ENCODE measurements around the gene SP100.
"Not testable (repeated sequence)": the region's sequence is repeated elsewhere in the genome, so short reads cannot be mapped to it uniquely, and the experiment has no call there.

SP100 gene

DNA sequence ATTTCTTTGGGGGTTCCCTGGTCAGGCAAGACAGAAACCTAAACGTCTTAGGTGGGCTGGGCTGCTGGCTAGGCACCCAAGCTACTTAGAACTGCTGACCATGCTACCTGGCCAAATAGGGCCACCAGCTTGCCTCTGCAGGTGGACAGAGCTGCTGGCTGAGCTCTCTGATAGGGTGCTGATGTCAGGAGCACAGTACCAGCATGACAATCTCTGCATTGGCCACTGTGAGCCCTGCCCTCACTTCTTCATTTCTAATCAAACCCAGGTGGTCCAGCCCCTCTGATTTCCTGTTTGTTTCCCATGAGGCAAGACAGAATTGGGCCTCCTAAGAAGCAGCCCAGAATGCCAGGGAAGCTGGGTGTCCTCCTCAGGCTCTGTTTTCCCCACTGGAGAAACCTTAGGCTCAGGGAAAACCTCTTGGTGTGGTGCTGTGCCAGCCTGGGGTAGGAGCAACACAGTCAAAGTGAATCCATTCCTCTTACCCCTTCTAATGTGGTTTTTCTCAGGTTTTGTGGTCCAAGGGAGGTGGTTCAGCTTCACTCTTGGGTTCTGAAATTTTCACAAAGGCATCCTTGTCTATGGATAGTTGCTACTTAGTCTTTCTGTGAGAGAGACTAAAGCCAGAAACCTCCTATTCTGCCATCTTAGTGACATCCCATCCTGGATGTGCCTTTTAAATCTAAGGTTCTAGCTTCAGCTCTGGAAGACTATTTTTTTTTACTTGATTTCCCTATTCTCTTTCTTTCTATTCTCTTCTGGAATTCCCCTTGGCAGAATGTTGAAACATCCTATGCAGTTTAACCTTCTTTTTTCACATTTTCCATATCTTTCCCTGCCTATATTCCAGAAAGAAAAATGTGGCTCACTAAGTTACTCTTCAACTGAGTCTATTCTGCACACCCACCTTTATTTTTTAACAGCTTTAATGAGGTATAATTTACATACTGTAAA, 15.2 kb downstream of the SP100 start:
- peaks cover 31% of the 10 kb centered on the region for H3K9me3 Mint-ChIP-seq
- intact Hi-C loops (cut with micrococcal nuclease): no loop called here
- peak overlapping the region; percentile 57 for H3K27ac Mint-ChIP-seq
- no peaks in the 10 kb centered on the region for H3K27me3 Mint-ChIP-seq
- H3K36me3 Mint-ChIP-seq (ENCODE audit: low read depth): peaks cover 67% of the 10 kb centered on the region
- peaks cover 38% of the 10 kb centered on the region for H3K4me1 Mint-ChIP-seq (ENCODE audit: low read depth)
- no peak overlapping the region for H3K4me3 Mint-ChIP-seq

DNA sequence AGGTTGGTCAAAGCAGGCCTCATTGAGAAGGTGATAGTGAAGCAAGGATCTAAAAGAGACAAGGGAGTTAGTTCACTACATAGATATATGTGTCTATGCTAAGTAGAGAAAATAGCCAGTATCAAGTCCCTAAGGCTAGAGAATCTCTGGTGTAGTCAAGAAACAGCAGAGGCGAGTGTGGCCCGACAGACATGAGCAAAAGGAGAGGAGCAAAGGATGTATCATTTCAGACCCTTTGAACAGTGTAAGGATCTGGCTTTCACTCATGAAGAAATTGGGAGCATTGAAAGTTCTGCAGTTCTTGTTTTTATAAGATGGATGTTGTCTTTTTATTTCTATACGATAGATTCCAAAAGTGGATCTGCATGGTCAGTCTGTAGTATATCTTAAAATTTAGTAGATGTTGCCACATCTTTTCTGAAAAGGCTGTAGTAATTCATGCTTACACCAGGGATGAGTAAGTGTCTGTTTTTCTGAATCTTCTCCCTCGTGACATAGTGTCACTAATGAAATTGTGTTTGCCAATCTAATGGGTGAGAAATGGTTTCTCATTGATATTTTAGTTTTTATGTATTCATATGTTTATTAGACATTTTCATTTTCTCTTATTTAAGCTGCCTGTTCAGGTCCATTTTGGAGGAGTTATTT, 18.8 kb downstream of the SP100 start:
- Mint-ChIP-seq H3K4me3 (no peak overlapping the region), H3K36me3 (ENCODE audit: low read depth) (peaks cover 43% of the 10 kb centered on the region), H3K27me3 (no peaks in the 10 kb centered on the region), H3K4me1 (ENCODE audit: low read depth) (peaks cover 39% of the 10 kb centered on the region), H3K9me3 (peaks cover 14% of the 10 kb centered on the region), H3K27ac (peak overlapping the region; percentile 48)
- intact Hi-C loops (cut with micrococcal nuclease): no loop called here

DNA sequence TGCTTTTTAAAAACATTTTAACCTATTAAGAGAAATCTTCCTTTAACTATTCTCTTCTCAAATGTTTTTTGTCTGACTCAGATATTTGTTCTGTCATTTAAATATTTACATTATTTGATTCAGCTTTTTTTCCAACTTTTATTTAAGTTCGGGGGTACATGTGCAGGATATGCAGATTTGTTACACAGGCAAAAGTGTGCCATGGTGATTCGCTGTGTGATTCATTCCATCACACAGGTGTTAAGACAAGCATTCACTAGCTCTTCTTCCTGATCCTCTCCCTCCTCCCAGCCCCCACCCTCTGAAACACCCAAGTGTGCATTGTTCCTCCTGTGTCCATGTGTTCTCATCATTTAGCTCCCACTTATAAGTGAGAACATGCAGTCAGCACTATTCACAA, 19.4 kb downstream of the SP100 start:
- peaks cover 35% of the 10 kb centered on the region for H3K4me1 Mint-ChIP-seq (ENCODE audit: low read depth)
- no peak overlapping the region for H3K27ac Mint-ChIP-seq
- peaks cover 36% of the 10 kb centered on the region for H3K36me3 Mint-ChIP-seq (ENCODE audit: low read depth)
- intact Hi-C loops (cut with micrococcal nuclease): no loop called here
- no peaks in the 10 kb centered on the region for H3K27me3 Mint-ChIP-seq
- H3K4me3 Mint-ChIP-seq: no peak overlapping the region
- peaks cover 8% of the 10 kb centered on the region for H3K9me3 Mint-ChIP-seq

DNA sequence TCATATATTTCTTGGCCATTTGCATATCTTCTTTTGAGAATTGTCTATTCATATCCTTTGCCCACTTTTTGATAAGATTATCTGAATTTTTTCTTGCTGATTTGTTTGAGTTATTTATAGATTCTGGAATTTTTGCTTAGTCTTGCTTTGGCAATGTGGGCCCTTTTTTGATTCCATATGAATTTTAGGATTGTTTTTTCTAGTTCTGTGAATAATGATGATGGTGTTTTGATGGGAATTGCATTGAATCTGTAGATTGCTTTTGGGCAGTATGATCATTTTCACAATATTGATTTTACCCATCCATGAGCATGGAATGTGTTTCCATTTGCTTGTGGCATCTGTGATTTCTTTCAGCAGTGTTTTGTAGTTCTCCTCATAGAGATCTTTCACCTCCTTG, 23.1 kb downstream of the SP100 start:
- H3K4me1 Mint-ChIP-seq (ENCODE audit: low read depth): peaks cover 30% of the 10 kb centered on the region
- H3K9me3 Mint-ChIP-seq; H3K27me3 Mint-ChIP-seq; intact Hi-C loops (cut with micrococcal nuclease); H3K4me3 Mint-ChIP-seq; H3K27ac Mint-ChIP-seq: not testable (repeated sequence)
- H3K36me3 Mint-ChIP-seq (ENCODE audit: low read depth): peaks cover 46% of the 10 kb centered on the region

DNA sequence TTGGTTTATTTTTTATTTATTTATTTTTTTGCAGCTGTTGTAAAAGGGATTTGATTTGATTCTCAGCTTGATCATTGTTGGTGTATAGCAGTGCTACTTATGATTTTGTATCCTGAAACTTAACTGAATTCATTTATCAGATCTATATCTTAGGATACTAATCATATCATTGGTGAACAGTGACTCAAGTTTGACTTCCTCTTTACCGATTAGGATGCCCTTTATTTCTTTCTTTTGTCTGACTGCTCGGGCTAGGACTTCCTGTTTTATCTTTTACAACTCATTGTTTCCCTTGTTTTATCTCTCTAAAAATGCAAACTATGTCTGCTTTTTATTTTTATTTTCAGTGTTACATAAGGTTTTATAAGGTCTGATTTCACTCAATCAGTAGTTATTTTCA, 23.6 kb downstream of the SP100 start:
- Mint-ChIP-seq H3K4me1 (ENCODE audit: low read depth) (peaks cover 25% of the 10 kb centered on the region), H3K9me3 (peaks cover 8% of the 10 kb centered on the region), H3K4me3 (peak overlapping the region; percentile 17), H3K27me3 (no peaks in the 10 kb centered on the region), H3K27ac (peak overlapping the region; percentile 46), H3K36me3 (ENCODE audit: low read depth) (peaks cover 51% of the 10 kb centered on the region)
- intact Hi-C loops (cut with micrococcal nuclease): no loop called here

DNA sequence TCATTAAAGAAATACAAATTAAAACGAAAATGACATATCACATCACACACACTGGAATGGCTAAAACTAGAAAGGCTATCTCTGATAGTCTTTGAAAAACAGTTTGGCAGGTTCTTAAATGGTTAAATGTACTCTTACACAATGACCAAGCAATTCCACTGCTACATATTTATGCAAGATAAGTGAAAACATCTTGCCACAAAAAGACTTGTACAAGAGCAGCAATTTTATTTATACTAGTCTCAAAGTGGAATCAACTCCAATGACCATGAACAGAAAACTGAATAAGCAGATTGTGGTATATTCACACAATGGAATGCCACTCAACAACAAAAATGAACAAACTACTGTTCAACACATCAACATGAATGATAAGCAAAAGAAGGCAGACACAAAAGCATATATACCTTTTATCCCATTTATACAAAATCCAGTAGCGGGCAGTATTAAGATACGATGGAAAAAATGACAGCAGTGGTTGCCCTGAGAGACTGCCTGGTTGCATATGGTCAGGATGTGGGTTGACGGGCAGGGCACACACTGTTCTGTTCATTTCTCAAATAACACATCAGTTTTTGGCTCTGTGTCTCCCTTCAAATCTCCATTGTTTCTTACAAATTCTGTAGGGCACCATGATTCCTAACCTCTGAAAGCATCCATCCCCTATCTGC, 25.4 kb downstream of the SP100 start:
- peaks cover 61% of the 10 kb centered on the region for H3K36me3 Mint-ChIP-seq (ENCODE audit: low read depth)
- intact Hi-C loops (cut with micrococcal nuclease): no loop called here
- no peak overlapping the region for H3K4me3 Mint-ChIP-seq

DNA sequence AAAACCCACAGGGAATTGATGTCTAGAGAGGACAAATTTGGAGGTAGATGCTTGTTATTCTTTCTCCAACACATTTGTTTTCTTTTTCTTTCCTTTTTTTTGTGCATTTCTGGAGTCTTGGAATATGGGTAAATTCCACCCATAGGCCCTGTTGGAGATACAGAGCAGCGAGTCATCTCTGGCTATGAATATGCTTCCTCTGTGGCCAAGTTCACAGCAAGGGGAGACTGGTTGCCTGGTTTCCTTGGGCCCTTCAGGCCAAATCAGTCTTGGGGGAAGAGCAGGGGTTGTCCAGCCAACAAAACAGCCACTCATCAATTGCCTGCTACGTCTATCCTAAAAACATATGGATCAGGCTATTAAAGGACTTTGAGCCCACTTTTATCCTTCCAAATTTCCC, 27.5 kb downstream of the SP100 start:
- peaks cover 72% of the 10 kb centered on the region for H3K36me3 Mint-ChIP-seq (ENCODE audit: low read depth)
- H3K27ac Mint-ChIP-seq: no peak overlapping the region
- H3K4me1 Mint-ChIP-seq (ENCODE audit: low read depth): peaks cover 47% of the 10 kb centered on the region
- H3K27me3 Mint-ChIP-seq: no peaks in the 10 kb centered on the region
- H3K9me3 Mint-ChIP-seq: no peaks in the 10 kb centered on the region
- H3K4me3 Mint-ChIP-seq: no peak overlapping the region
- intact Hi-C loops (cut with micrococcal nuclease): no loop called here

More for the DNA sequence above, 25.4 kb downstream of the SP100 start:
- Mint-ChIP-seq H3K27ac (no peak overlapping the region), H3K27me3 (no peaks in the 10 kb centered on the region), H3K9me3 (peaks cover 4% of the 10 kb centered on the region), H3K4me1 (ENCODE audit: low read depth) (peaks cover 26% of the 10 kb centered on the region)

DNA sequence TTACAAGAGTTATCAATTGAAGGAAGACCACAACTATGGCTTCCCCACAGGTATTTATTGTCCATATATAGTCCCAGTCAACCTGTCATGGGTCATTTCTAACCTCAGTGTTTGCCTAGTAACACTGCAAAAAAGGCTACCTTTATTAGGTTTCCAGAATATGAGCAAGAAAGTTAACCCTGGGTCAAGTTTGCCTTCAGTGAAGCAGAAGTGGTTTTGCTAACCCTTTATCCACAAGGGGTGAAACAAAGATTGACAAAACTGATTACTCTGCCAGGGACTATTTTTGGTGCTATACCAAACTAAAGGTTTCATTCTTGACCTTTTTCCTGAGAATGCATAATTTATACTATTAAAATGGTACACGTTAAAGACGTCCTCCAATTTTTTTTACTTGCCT, 28.8 kb downstream of the SP100 start:
- intact Hi-C loops (cut with micrococcal nuclease): no loop called here
- no peaks in the 10 kb centered on the region for H3K27me3 Mint-ChIP-seq
- H3K4me3 Mint-ChIP-seq: no peak overlapping the region
- H3K36me3 Mint-ChIP-seq (ENCODE audit: low read depth): peaks cover 85% of the 10 kb centered on the region
- H3K4me1 Mint-ChIP-seq (ENCODE audit: low read depth): peaks cover 44% of the 10 kb centered on the region
- H3K9me3 Mint-ChIP-seq: no peaks in the 10 kb centered on the region
- H3K27ac Mint-ChIP-seq: no peak overlapping the region

DNA sequence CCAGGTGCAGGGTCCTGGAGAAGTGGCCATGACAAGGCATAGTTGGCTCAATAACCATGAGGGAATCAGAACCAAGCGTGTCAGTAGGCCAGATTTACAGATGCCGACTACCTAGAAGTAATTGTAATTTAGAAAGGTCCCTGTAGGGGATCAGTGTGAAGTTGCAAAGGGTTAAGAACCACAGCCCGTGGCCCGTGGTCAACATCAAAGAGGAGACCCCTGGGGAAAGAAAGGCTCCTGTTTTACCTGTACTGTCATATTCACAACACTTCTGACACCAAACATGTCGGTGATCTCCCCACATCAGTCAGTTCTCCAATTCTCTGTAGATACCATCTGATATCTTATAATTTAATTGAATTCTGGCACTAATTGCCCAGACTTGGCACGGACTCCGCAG, 31.0 kb downstream of the SP100 start:
- intact Hi-C loops (cut with micrococcal nuclease): no loop called here
- no peaks in the 10 kb centered on the region for H3K27me3 Mint-ChIP-seq
- H3K36me3 Mint-ChIP-seq (ENCODE audit: low read depth): peaks cover 98% of the 10 kb centered on the region
- H3K27ac Mint-ChIP-seq: no peak overlapping the region
- peaks cover 33% of the 10 kb centered on the region for H3K4me1 Mint-ChIP-seq (ENCODE audit: low read depth)
- H3K9me3 Mint-ChIP-seq: peaks cover under 1% of the 10 kb centered on the region
- H3K4me3 Mint-ChIP-seq: no peak overlapping the region

DNA sequence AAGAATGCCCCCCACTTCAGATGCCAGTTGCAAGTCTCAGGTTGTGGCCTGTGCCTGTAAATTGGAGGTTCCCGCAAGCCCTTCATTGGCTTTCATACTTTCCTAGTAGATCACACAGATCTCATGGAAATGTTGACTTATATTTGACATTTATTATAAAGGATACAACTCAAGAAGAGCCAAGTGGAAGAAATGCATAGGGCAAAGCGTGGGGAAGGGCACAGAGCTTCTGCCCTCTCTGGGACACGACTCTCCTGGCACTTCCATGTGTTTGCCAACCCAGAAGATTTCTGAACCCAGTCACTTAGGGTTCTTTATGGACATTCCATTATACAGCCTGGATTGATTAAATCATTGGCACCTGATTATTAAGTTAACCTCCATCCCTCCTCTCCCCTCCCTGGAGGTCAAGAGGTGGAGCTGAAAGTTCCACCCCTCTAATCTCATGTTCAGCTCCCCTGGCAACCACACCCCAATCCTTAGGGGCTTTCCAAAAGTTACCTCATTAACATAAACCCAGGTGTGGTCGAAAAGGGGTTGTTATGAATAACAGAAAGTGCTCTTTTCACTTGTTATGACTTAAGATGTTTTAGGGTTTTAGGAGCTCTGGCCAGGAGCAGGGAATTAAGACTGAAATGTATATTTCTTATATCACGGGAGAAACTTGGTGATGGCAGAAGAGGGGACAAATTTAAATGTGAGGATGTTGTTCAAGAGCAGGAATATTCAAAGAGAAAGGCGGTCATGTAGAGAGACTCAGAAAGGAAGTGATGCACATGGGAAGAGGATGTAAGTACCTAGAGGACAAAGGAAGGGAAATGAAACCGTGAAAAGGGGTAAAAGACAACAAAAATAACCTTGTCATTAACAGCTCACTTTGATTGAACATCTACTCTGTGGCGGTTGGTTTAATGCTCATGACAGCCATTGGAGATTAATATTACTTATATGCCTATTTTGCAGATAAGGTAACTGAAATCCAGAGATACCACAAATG, 31.8 kb downstream of the SP100 start:
- H3K9me3 Mint-ChIP-seq: peaks cover 7% of the 10 kb centered on the region
- intact Hi-C loops (cut with micrococcal nuclease): no loop called here

DNA sequence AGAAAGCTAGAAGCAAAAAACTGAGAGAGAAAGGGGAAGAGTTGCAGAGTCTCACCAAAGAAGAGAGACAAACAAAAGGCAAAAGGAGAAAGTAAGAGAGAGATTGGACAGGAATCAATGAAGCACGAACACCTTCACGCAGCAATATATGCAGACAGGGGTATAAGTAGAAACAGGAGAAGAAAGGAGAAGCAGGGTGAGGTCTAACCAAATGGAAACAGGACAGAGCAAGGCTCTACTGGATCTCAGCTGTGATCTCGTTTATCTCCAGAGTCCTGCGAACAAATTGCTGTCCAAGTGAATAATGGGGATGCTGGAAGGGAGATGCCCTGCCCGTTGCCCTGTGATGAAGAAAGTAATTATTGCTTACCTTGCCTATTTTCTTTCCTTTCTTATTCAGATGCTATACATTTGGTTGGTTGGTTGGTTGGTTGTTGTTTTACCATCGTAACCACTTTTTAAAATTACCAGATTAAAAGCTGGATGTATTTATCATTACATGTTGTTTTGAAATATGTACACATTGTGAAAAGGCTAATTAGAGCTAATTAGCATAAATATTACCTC, 34.0 kb downstream of the SP100 start:
- peaks cover 22% of the 10 kb centered on the region for H3K9me3 Mint-ChIP-seq
- no peaks in the 10 kb centered on the region for H3K27me3 Mint-ChIP-seq
- peaks cover 100% of the 10 kb centered on the region for H3K36me3 Mint-ChIP-seq (ENCODE audit: low read depth)
- intact Hi-C loops (cut with micrococcal nuclease): loop anchor here (5.0 kb wide), 1 partner anchor 38 kb away; no protein-coding TSS in a partner anchor
- no peak overlapping the region for H3K4me3 Mint-ChIP-seq
- no peak overlapping the region for H3K27ac Mint-ChIP-seq
- H3K4me1 Mint-ChIP-seq (ENCODE audit: low read depth): peaks cover 44% of the 10 kb centered on the region

More for the DNA sequence above, 31.8 kb downstream of the SP100 start:
- H3K27ac Mint-ChIP-seq: no peak overlapping the region
- peaks cover 33% of the 10 kb centered on the region for H3K4me1 Mint-ChIP-seq (ENCODE audit: low read depth)
- H3K4me3 Mint-ChIP-seq: no peak overlapping the region
- peaks cover 100% of the 10 kb centered on the region for H3K36me3 Mint-ChIP-seq (ENCODE audit: low read depth)
- no peaks in the 10 kb centered on the region for H3K27me3 Mint-ChIP-seq

DNA sequence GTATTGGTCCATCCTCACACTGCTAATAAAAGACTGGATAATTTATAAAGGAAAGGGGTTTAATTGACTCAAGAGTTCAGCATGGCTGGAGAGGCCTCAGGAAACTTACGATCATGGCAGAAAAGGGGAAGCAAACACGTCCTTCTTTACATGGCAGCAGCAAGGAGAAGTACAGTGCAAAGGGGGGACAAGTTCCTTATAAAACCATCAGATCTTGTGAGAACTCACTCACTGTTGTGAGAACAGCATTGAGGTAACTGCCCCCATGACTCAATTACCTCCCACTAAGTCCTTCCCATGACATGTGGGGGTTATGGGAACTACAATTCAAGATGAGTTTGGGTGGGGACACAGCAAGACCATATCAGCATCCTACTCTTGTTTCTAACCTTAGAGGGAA, 37.0 kb downstream of the SP100 start:
- Mint-ChIP-seq H3K27me3 (no peaks in the 10 kb centered on the region), H3K27ac (no peak overlapping the region), H3K4me1 (ENCODE audit: low read depth) (peaks cover 52% of the 10 kb centered on the region), H3K9me3 (peaks cover 40% of the 10 kb centered on the region), H3K36me3 (ENCODE audit: low read depth) (peaks cover 99% of the 10 kb centered on the region), H3K4me3 (no peak overlapping the region)
- intact Hi-C loops (cut with micrococcal nuclease): loop anchor here (5.0 kb wide), 1 partner anchor 41 kb away; no protein-coding TSS in a partner anchor

Data from dendritic cell treated with granulocyte-macrophage colony-stimulating factor and Interleukin-4, amounts not matched to agents 40 ng/mL and 50 ng/mL, for 4 days (primary cell).